Calu3 (cell line): ENCODE data around the gene PLCG1. TPM values are rescaled to one million over a fixed set of nuclear protein-coding genes. Genes with fewer than 3 reads are reported as not detected.
"Not testable (repeated sequence)": the region's sequence is repeated elsewhere in the genome, so short reads cannot be mapped to it uniquely, and the experiment has no call there.

ENCODE experiments used
- BruUV-seq: library from RNA; stranded (reverse); fragments of 400-500 nt; replicated peaks from 2 replicates; lab custom pipeline; 2021; lab: Mats Ljungman, UMichigan
- CTCF ChIA-PET: fragments of 300-600 bp; sonication (Branson Sonifier 250); formaldehyde crosslinking; loops from one replicate; lab custom pipeline; 2022; ENCODE audit warnings: antibody characterized with exemption; lab: Charles Lee
- DNase-seq: peaks from one replicate; pipeline ENCODE4 v3.0.0; 2022
- H3K27ac Mint-ChIP-seq: one replicate; pipeline ENCODE4 v1.8.0; 2022; ENCODE audit warnings: mixed read lengths; ENCODE audit not compliant: unreplicated experiment
- H3K27me3 Mint-ChIP-seq: one replicate; pipeline ENCODE4 v1.8.0; 2022; ENCODE audit warnings: mixed read lengths; ENCODE audit not compliant: unreplicated experiment
- H3K36me3 Mint-ChIP-seq: one replicate; pipeline ENCODE4 v1.8.0; 2022; ENCODE audit warnings: mild to moderate bottlenecking, moderate library complexity, mixed read lengths; ENCODE audit not compliant: insufficient read depth, unreplicated experiment
- H3K4me1 Mint-ChIP-seq: one replicate; pipeline ENCODE4 v1.8.0; 2022; ENCODE audit warnings: mild to moderate bottlenecking, low read depth, mixed read lengths; ENCODE audit not compliant: unreplicated experiment
- H3K4me3 Mint-ChIP-seq: one replicate; pipeline ENCODE4 v1.8.0; 2022; ENCODE audit warnings: mild to moderate bottlenecking, low read depth, moderate library complexity, mixed read lengths; ENCODE audit not compliant: unreplicated experiment
- H3K9me3 Mint-ChIP-seq: one replicate; pipeline ENCODE4 v1.8.0; 2022; ENCODE audit warnings: low read depth, mixed read lengths; ENCODE audit not compliant: unreplicated experiment
- intact Hi-C: fragments of 100-400 bp; cut with micrococcal nuclease; formaldehyde crosslinking; loops from one replicate; pipeline ENCODE4 v1.10.0; 2022; ENCODE audit not compliant: unreplicated experiment
- total RNA-seq: library from RNA; stranded (reverse); gene quantifications from 2 replicates; pipeline ENCODE4 v1.2.3, GENCODE V29; 2022
- TF ChIP-seq, protein P1 (sequence below): fragments of 200-600 bp; IDR thresholded peaks from one replicate; pipeline ENCODE4 v1.8.0; 2022; ENCODE audit warnings: antibody characterized with exemption; ENCODE audit not compliant: unreplicated experiment

The PLCG1 gene
- total RNA-seq, 1 experiment from 2014 or later = 127 TPM

DNA sequence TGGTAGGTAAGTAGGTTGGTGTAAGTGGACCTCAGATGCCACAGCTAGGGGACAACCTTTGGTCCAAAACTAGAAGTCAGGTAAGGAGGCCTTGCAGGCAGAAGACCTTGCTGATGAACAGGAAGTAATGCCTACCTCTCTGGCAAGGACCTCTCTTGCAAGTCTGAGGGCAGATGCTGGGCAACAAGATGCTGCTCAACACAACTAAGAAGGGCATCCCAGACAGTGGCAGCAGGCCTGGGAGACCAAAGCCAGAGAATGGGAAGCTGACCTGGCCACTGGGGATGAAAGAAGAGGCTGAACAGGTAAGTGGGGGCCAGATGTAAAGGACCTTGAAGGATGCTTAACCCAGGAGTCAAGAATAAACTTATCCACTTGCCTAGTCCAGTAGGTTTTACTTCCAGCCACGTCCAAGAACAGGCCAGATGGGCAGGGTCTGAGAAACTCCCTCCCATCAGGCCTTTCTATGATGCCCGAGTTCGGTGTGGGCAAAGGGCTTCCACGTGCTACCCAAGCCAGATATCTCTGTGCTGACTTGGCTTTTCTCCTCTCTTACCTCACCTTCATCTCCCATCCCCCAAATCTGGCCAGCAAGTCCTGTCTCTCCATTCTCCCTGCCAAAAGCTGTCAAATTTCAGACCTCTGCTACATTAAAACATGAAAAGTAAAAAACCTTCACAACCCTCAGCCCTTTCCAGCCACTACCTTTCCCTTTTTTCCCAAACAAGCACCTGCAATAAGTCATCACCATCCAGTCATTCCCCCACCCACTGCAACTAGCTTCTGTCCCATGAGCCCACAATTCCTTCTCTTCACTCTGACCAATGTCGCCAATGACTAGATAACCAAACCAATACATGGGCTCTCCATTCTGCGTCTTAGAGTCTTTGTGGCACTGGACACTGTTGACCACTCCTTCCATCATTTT lies 11.5 kb upstream of the PLCG1 start:
- no peaks in the 10 kb centered on the region for H3K27me3 Mint-ChIP-seq
- H3K4me3 Mint-ChIP-seq = no peak overlapping the region
- H3K27ac Mint-ChIP-seq = no peak overlapping the region

DNA sequence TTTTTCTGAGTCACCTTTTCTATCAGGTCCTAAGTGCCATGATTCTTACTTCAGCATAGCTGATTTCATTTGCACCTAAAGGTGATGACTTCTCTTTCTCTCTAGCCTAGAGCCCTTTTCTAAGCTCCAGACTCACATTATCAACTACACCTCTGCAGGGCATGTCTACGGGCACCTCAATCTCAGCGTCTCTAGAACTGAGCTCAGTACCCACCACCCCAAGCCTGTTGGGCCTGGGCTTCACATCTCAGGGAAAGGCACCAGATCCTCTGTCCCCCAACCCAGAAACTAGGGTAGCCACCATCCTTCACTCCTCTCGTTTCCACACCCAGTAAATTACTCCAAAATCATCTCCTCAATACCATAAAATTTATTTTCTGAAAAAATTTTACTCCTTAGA lies 10.6 kb upstream of the PLCG1 start:
- no peaks in the 10 kb centered on the region for H3K4me1 Mint-ChIP-seq
- intact Hi-C loops = no loop called here
- CTCF ChIA-PET = no interaction called here
- H3K36me3 Mint-ChIP-seq = peaks cover 60% of the 10 kb centered on the region
- H3K4me3 Mint-ChIP-seq = no peak overlapping the region
- BruUV-seq = no TSS peak
- H3K27me3 Mint-ChIP-seq = no peaks in the 10 kb centered on the region
- TF ChIP-seq, protein P1, sequence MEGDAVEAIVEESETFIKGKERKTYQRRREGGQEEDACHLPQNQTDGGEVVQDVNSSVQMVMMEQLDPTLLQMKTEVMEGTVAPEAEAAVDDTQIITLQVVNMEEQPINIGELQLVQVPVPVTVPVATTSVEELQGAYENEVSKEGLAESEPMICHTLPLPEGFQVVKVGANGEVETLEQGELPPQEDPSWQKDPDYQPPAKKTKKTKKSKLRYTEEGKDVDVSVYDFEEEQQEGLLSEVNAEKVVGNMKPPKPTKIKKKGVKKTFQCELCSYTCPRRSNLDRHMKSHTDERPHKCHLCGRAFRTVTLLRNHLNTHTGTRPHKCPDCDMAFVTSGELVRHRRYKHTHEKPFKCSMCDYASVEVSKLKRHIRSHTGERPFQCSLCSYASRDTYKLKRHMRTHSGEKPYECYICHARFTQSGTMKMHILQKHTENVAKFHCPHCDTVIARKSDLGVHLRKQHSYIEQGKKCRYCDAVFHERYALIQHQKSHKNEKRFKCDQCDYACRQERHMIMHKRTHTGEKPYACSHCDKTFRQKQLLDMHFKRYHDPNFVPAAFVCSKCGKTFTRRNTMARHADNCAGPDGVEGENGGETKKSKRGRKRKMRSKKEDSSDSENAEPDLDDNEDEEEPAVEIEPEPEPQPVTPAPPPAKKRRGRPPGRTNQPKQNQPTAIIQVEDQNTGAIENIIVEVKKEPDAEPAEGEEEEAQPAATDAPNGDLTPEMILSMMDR = no peak
- peak overlapping the region; percentile 7 for H3K27ac Mint-ChIP-seq
- no peaks in the 10 kb centered on the region for H3K9me3 Mint-ChIP-seq
- DNase-seq = no peak

More for the DNA sequence above, 11.5 kb upstream of the PLCG1 start:
- intact Hi-C loops = no loop called here
- no peak for DNase-seq
- Mint-ChIP-seq H3K9me3 (no peaks in the 10 kb centered on the region), H3K36me3 (peaks cover 69% of the 10 kb centered on the region), H3K4me1 (no peaks in the 10 kb centered on the region)
- CTCF ChIA-PET = interaction anchor here (1.4 kb wide), 1 partner anchor 9 kb away, joined by 3 read pairs; no protein-coding TSS in a partner anchor
- BruUV-seq = no TSS peak
- TF ChIP-seq, protein P1 = no peak

DNA sequence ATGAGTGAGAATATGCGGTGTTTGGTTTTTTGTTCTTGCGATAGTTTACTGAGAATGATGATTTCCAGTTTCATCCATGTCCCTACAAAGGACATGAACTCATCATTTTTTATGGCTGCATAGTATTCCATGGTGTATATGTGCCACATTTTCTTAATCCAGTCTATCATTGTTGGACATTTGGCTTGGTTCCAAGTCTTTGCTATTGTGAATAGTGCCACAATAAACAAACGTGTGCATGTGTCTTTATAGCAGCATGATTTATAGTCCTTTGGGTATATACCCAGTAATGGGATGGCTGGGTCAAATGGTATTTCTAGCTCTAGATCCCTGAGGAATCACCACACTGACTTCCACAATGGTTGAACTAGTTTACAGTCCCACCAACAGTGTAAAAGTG lies 9.0 kb upstream of the PLCG1 start:
- H3K27ac Mint-ChIP-seq = not testable (repeated sequence)

DNA sequence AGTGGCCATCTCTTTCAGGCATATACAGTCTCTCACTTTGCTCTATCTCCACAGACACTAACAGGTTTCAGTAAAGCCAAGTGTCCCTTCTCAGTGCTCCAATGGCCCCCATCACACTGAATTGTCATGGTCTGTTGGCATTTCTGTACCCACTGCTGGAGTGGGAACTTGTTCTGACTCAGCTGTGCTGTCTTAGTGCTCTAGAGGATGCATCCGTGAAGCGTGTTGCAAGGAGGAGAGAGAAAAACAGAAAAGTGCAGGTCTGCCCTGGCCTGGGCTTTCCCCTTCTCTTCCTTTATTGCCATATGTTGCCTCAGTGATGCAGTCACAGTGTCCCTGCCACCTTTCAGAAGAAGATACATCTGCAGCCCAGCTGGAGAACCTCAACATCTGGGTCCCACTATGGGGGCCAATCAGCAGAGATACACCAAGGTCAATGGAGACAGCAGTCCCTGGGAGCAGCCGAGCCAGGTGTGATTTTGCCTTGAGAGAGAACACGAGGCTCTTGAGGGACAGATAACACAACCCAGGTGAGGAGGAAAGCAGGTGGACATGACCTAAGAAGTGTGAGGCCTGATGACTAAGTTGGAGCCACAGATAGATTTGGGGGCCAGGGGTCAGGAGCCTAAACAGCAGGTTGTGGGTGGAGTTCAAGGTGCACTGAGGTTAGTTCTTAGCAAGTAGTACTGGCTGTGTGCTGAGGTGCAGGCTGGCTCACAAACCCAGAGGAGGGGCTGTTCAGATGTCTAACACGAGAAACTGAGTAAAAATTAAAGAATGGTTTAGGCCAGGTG lies 5.6 kb upstream of the PLCG1 start:
- no peaks in the 10 kb centered on the region for H3K27me3 Mint-ChIP-seq
- intact Hi-C loops = no loop called here
- CTCF ChIA-PET = interaction anchor here (0.6 to 0.7 kb wide), 2 partner anchors 142 to 144 kb away, joined by 3 to 5 read pairs; no protein-coding TSS in a partner anchor

More for the DNA sequence above, 9.0 kb upstream of the PLCG1 start:
- H3K36me3 Mint-ChIP-seq = peaks cover 51% of the 10 kb centered on the region
- intact Hi-C loops, H3K9me3 Mint-ChIP-seq, BruUV-seq, H3K4me1 Mint-ChIP-seq, H3K4me3 Mint-ChIP-seq, H3K27me3 Mint-ChIP-seq, DNase-seq, CTCF ChIA-PET: not testable (repeated sequence)

DNA sequence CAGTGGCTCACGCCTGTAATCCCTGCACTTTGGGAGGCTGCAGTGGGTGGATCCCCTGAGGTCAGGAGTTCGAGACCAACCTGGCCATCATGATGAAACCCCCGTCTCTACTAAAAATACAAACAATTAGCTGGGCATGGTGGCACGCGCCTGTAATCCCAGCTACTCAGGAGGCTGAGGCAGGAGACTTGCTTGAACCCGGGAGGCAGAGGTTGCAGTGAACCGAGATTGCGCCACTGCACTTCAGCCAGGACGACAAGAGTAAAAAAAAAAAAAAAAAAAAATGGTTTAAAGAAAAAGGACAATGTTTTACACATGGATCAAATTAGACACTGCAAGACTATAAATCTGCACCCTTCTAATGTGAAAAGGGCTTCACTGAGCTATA lies 5.0 kb upstream of the PLCG1 start:
- intact Hi-C loops, H3K27me3 Mint-ChIP-seq, H3K9me3 Mint-ChIP-seq, H3K27ac Mint-ChIP-seq, BruUV-seq, H3K4me3 Mint-ChIP-seq, DNase-seq: not testable (repeated sequence)
- CTCF ChIA-PET = interaction anchor here (0.6 kb wide), 1 partner anchor 144 kb away, joined by 5 read pairs; no protein-coding TSS in a partner anchor
- Mint-ChIP-seq H3K36me3 (peaks cover 41% of the 10 kb centered on the region), H3K4me1 (peaks cover 16% of the 10 kb centered on the region)

More for the DNA sequence above, 5.6 kb upstream of the PLCG1 start:
- DNase-seq = no peak
- H3K36me3 Mint-ChIP-seq = peaks cover 42% of the 10 kb centered on the region
- H3K9me3 Mint-ChIP-seq = no peaks in the 10 kb centered on the region
- peak overlapping the region; percentile 2 for H3K27ac Mint-ChIP-seq
- BruUV-seq = no TSS peak
- peaks cover 16% of the 10 kb centered on the region for H3K4me1 Mint-ChIP-seq
- TF ChIP-seq, protein P1 = no peak
- no peak overlapping the region for H3K4me3 Mint-ChIP-seq
